SU-DHL-6 (cell line): ENCODE data around the gene PUSL1.

Source experiments
- EZH2phosphoT487 ChIP-seq: fragments of 200-600 bp; sonication (generic), shearing (Covaris generic); conservative IDR thresholded peaks from 2 replicates; pipeline ENCODE4 v1.6.1; 2018; ENCODE audit warnings: mild to moderate bottlenecking, antibody characterized with exemption, low read length, moderate library complexity, mixed read lengths
- TF ChIP-seq, protein P1 (sequence below): fragments of 200-600 bp; sonication (generic); IDR thresholded peaks from one replicate; pipeline ENCODE4 v1.5.1; 2017; ENCODE audit warnings: antibody characterized with exemption, mild to moderate bottlenecking, low read length, moderate library complexity; ENCODE audit not compliant: insufficient read depth, poor library complexity, severe bottlenecking

DNA sequence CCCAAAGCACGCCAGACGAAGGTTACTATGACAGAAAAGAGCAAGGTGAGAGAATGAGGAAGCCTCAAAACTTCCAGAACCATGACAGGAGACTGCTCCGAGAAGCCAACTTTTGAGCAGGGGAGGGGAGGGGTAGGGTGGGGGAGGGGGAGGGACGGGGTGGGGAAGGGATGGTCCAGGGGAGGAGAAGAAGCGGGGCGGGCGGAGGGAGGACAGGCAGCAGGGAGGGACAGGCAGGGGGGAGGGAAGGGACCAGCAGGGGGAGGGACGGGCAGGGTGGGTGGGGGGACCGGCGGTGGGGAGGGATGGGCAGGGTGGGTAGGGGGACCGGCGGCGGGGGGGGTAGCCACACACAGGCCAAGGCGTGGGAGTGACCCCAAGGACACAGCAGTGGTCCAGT is 14.0 kb downstream of the PUSL1 start:
- TF ChIP-seq, protein P1, sequence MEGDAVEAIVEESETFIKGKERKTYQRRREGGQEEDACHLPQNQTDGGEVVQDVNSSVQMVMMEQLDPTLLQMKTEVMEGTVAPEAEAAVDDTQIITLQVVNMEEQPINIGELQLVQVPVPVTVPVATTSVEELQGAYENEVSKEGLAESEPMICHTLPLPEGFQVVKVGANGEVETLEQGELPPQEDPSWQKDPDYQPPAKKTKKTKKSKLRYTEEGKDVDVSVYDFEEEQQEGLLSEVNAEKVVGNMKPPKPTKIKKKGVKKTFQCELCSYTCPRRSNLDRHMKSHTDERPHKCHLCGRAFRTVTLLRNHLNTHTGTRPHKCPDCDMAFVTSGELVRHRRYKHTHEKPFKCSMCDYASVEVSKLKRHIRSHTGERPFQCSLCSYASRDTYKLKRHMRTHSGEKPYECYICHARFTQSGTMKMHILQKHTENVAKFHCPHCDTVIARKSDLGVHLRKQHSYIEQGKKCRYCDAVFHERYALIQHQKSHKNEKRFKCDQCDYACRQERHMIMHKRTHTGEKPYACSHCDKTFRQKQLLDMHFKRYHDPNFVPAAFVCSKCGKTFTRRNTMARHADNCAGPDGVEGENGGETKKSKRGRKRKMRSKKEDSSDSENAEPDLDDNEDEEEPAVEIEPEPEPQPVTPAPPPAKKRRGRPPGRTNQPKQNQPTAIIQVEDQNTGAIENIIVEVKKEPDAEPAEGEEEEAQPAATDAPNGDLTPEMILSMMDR = no peak
- no peak for TF ChIP-seq EZH2phosphoT487
